ENCODE measurements around the gene EFR3B.
"Not testable (repeated sequence)": the region's sequence is repeated elsewhere in the genome, so short reads cannot be mapped to it uniquely, and the experiment has no call there.

The EFR3B gene

GRCh38 chr2:25116956-25117355, 75.1 kb downstream of the EFR3B start:
- TF ChIP-seq GATA1 (IDR thresholded peaks at IDR 0.05; ENCODE audit: low read depth, low read length) (no peak), POLR2A (IDR thresholded peaks at IDR 0.05; ENCODE audit: low read length) (no peak)

GRCh38 chr2:25119263-25119662, 77.4 kb downstream of the EFR3B start:
- no peak for DNase-seq
- TF ChIP-seq POLR2A (IDR thresholded peaks at IDR 0.05; ENCODE audit: low read length) (no peak), GATA1 (IDR thresholded peaks at IDR 0.05; ENCODE audit: low read depth, low read length) (no peak)

More at GRCh38 chr2:25116956-25117355, 75.1 kb downstream of the EFR3B start:
- no peak for DNase-seq

GRCh38 chr2:25122367-25122766, 80.5 kb downstream of the EFR3B start:
- no peak for TF ChIP-seq GATA1 (IDR thresholded peaks at IDR 0.05; ENCODE audit: low read depth, low read length)
- no peak for TF ChIP-seq POLR2A (IDR thresholded peaks at IDR 0.05; ENCODE audit: low read length)
- no peak for DNase-seq

- DNase-seq, result no peak
- TF ChIP-seq POLR2A (IDR thresholded peaks at IDR 0.05; ENCODE audit: low read length) (no peak), GATA1 (IDR thresholded peaks at IDR 0.05; ENCODE audit: low read depth, low read length) (no peak)
Measured at GRCh38 chr2:25123682-25124081, 81.8 kb downstream of the EFR3B start.

GRCh38 chr2:25125189-25125588, 83.3 kb downstream of the EFR3B start:
- TF ChIP-seq POLR2A (IDR thresholded peaks at IDR 0.05; ENCODE audit: low read length) (no peak), GATA1 (IDR thresholded peaks at IDR 0.05; ENCODE audit: low read depth, low read length) (no peak)
- no peak for DNase-seq

- no peak for DNase-seq
- TF ChIP-seq POLR2A (IDR thresholded peaks at IDR 0.05; ENCODE audit: low read length), result no peak
- no peak for TF ChIP-seq GATA1 (IDR thresholded peaks at IDR 0.05; ENCODE audit: low read depth, low read length)
Measured at GRCh38 chr2:25125976-25126375, 84.1 kb downstream of the EFR3B start.

- not testable (repeated sequence) for DNase-seq
Measured at GRCh38 chr2:25127071-25127470, 85.2 kb downstream of the EFR3B start.

GRCh38 chr2:25127646-25128045, 85.8 kb downstream of the EFR3B start:
- TF ChIP-seq POLR2A (IDR thresholded peaks at IDR 0.05; ENCODE audit: low read length), result no peak
- TF ChIP-seq GATA1 (IDR thresholded peaks at IDR 0.05; ENCODE audit: low read depth, low read length), result no peak
- no peak for DNase-seq

GRCh38 chr2:25129901-25130520, 88.1 kb downstream of the EFR3B start:
- peak in 1 of 2 experiments; percentile 13 for DNase-seq

GRCh38 chr2:25131253-25131566, 89.3 kb downstream of the EFR3B start:
- no peak for DNase-seq
- TF ChIP-seq GATA1 (IDR thresholded peaks at IDR 0.05; ENCODE audit: low read depth, low read length) (no peak), POLR2A (IDR thresholded peaks at IDR 0.05; ENCODE audit: low read length) (no peak)

More at GRCh38 chr2:25129901-25130520, 88.1 kb downstream of the EFR3B start:
- TF ChIP-seq GATA1 (IDR thresholded peaks at IDR 0.05; ENCODE audit: low read depth, low read length), result no peak
- no peak for TF ChIP-seq POLR2A (IDR thresholded peaks at IDR 0.05; ENCODE audit: low read length)

GRCh38 chr2:25131567-25132298, 89.9 kb downstream of the EFR3B start:
- TF ChIP-seq POLR2A (IDR thresholded peaks at IDR 0.05; ENCODE audit: low read length) (no peak), GATA1 (IDR thresholded peaks at IDR 0.05; ENCODE audit: low read depth, low read length) (no peak)
- DNase-seq, result peak; percentile 32 to 39

GRCh38 chr2:25132299-25132635, 90.4 kb downstream of the EFR3B start:
- DNase-seq, result no peak
- no peak for TF ChIP-seq POLR2A (IDR thresholded peaks at IDR 0.05; ENCODE audit: low read length)
- TF ChIP-seq GATA1 (IDR thresholded peaks at IDR 0.05; ENCODE audit: low read depth, low read length), result no peak

GRCh38 chr2:25132693-25133092, 90.8 kb downstream of the EFR3B start:
- TF ChIP-seq POLR2A (IDR thresholded peaks at IDR 0.05; ENCODE audit: low read length), result no peak
- TF ChIP-seq GATA1 (IDR thresholded peaks at IDR 0.05; ENCODE audit: low read depth, low read length), result no peak
- DNase-seq, result no peak

GRCh38 chr2:25140535-25140934, 98.7 kb downstream of the EFR3B start:
- DNase-seq, result not testable (repeated sequence)

- DNase-seq, result no peak
- no peak for TF ChIP-seq POLR2A (IDR thresholded peaks at IDR 0.05; ENCODE audit: low read length)
- no peak for TF ChIP-seq GATA1 (IDR thresholded peaks at IDR 0.05; ENCODE audit: low read depth, low read length)
Measured at GRCh38 chr2:25141120-25141519, 99.2 kb downstream of the EFR3B start.

Measured in erythroblast (primary cell).